Measurements from ENCODE around the gene GPHA2. TPM values are rescaled to one million over a fixed set of nuclear protein-coding genes. Genes with fewer than 3 reads are reported as not detected.

The GPHA2 gene
- total and polyA plus RNA-seq, 10 of the 15 experiments (the other 5 are each of a cell fraction or from before 2014, with no cell fraction given), result not detected

DNA sequence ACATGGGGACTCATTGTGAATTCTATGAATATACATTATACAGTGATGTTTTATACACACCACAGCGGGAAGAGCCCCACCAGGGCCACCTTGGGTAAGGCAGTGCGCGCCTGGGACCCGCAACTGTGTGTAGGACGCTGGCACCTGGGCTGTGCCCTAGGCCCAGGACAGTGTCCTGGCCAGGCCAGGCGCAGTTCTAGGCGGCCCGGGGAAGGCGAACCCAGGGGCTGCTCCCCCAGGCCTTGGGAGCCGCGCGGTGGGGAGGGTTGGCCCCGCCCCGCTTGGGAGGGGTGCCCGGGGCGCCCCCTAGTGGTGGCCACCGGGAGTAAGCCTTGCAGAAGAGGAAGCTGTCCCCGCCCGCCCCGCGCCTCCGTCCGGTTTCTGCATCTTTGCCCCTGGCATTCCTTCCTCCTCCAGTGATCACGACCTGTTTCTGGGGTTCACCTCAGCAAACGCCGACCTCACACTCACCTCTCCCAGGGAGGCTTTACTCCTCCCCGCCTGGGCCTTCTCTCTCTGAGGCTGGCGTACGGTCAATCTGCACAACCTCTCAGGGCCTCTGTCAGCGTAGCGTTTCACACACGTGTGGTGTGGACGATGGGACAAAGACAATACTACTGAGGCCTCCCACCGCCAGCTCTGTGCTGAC is 47.8 kb downstream of the GPHA2 start (continued):
- TF ChIP-seq, protein P1, sequence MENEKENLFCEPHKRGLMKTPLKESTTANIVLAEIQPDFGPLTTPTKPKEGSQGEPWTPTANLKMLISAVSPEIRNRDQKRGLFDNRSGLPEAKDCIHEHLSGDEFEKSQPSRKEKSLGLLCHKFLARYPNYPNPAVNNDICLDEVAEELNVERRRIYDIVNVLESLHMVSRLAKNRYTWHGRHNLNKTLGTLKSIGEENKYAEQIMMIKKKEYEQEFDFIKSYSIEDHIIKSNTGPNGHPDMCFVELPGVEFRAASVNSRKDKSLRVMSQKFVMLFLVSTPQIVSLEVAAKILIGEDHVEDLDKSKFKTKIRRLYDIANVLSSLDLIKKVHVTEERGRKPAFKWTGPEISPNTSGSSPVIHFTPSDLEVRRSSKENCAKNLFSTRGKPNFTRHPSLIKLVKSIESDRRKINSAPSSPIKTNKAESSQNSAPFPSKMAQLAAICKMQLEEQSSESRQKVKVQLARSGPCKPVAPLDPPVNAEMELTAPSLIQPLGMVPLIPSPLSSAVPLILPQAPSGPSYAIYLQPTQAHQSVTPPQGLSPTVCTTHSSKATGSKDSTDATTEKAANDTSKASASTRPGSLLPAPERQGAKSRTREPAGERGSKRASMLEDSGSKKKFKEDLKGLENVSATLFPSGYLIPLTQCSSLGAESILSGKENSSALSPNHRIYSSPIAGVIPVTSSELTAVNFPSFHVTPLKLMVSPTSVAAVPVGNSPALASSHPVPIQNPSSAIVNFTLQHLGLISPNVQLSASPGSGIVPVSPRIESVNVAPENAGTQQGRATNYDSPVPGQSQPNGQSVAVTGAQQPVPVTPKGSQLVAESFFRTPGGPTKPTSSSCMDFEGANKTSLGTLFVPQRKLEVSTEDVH (IDR thresholded peaks at IDR 0.05; ENCODE audit: low read depth, partially characterized antibody), result no peak
- TF ChIP-seq TCF12 (IDR thresholded peaks at IDR 0.05; ENCODE audit: low read depth, low read length) (no peak), MEF2A (IDR thresholded peaks at IDR 0.05; ENCODE audit: insufficient read depth, low read depth, low read length) (no peak), NR2C1 (IDR thresholded peaks at IDR 0.05) (no peak), NFYA (IDR thresholded peaks at IDR 0.05; ENCODE audit: borderline replicate concordance, low read depth, low read length) (no peak), SREBF2 (IDR thresholded peaks at IDR 0.05; ENCODE audit: low read length) (no peak), NR2C2 (IDR thresholded peaks at IDR 0.05; ENCODE audit: borderline replicate concordance, control insufficient read depth, insufficient read length, low read depth) (no peak), DPF2 (IDR thresholded peaks at IDR 0.05) (0 out of 2 replicates have a peak, but pooled peaks have one; percentile 32), SMARCA5 (IDR thresholded peaks at IDR 0.05) (peak; percentile 64; the same call in 1 of the 2 replicates), POLR2A (IDR thresholded peaks at IDR 0.05; ENCODE audit: low read depth, low read length) (no peak), NR2F1 (conservative IDR thresholded peaks at IDR 0.05) (no peak), ZSCAN29 (IDR thresholded peaks at IDR 0.05) (no peak), NBN (IDR thresholded peaks at IDR 0.05) (peak; percentile 59), EZH2 (IDR thresholded peaks at IDR 0.05; ENCODE audit: borderline replicate concordance, control insufficient read depth, low read depth, low read length) (no peak)
- TF ChIP-seq, protein P2, sequence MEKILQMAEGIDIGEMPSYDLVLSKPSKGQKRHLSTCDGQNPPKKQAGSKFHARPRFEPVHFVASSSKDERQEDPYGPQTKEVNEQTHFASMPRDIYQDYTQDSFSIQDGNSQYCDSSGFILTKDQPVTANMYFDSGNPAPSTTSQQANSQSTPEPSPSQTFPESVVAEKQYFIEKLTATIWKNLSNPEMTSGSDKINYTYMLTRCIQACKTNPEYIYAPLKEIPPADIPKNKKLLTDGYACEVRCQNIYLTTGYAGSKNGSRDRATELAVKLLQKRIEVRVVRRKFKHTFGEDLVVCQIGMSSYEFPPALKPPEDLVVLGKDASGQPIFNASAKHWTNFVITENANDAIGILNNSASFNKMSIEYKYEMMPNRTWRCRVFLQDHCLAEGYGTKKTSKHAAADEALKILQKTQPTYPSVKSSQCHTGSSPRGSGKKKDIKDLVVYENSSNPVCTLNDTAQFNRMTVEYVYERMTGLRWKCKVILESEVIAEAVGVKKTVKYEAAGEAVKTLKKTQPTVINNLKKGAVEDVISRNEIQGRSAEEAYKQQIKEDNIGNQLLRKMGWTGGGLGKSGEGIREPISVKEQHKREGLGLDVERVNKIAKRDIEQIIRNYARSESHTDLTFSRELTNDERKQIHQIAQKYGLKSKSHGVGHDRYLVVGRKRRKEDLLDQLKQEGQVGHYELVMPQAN (conservative IDR thresholded peaks at IDR 0.05), result no peak
- TF ChIP-seq, protein P3, sequence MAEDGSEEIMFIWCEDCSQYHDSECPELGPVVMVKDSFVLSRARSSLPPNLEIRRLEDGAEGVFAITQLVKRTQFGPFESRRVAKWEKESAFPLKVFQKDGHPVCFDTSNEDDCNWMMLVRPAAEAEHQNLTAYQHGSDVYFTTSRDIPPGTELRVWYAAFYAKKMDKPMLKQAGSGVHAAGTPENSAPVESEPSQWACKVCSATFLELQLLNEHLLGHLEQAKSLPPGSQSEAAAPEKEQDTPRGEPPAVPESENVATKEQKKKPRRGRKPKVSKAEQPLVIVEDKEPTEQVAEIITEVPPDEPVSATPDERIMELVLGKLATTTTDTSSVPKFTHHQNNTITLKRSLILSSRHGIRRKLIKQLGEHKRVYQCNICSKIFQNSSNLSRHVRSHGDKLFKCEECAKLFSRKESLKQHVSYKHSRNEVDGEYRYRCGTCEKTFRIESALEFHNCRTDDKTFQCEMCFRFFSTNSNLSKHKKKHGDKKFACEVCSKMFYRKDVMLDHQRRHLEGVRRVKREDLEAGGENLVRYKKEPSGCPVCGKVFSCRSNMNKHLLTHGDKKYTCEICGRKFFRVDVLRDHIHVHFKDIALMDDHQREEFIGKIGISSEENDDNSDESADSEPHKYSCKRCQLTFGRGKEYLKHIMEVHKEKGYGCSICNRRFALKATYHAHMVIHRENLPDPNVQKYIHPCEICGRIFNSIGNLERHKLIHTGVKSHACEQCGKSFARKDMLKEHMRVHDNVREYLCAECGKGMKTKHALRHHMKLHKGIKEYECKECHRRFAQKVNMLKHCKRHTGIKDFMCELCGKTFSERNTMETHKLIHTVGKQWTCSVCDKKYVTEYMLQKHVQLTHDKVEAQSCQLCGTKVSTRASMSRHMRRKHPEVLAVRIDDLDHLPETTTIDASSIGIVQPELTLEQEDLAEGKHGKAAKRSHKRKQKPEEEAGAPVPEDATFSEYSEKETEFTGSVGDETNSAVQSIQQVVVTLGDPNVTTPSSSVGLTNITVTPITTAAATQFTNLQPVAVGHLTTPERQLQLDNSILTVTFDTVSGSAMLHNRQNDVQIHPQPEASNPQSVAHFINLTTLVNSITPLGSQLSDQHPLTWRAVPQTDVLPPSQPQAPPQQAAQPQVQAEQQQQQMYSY (CRISPR knock-in tag; IDR thresholded peaks at IDR 0.05), result no peak
- TF ChIP-seq, protein P4, sequence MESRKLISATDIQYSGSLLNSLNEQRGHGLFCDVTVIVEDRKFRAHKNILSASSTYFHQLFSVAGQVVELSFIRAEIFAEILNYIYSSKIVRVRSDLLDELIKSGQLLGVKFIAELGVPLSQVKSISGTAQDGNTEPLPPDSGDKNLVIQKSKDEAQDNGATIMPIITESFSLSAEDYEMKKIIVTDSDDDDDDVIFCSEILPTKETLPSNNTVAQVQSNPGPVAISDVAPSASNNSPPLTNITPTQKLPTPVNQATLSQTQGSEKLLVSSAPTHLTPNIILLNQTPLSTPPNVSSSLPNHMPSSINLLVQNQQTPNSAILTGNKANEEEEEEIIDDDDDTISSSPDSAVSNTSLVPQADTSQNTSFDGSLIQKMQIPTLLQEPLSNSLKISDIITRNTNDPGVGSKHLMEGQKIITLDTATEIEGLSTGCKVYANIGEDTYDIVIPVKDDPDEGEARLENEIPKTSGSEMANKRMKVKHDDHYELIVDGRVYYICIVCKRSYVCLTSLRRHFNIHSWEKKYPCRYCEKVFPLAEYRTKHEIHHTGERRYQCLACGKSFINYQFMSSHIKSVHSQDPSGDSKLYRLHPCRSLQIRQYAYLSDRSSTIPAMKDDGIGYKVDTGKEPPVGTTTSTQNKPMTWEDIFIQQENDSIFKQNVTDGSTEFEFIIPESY (IDR thresholded peaks at IDR 0.05), result 0 out of 2 replicates have a peak, but pooled peaks have one; percentile 35

Measured in GM12878 (cell line).